ENCODE results near the gene GNG4. TPM values are rescaled to one million over a fixed set of nuclear protein-coding genes. Genes with fewer than 3 reads are reported as not detected.
"Not testable (repeated sequence)": the region's sequence is repeated elsewhere in the genome, so short reads cannot be mapped to it uniquely, and the experiment has no call there.

Gene GNG4
- total RNA-seq, 3 donors from 2014 or later, result 2.9 to 7.7 (median 4.6) TPM

DNA sequence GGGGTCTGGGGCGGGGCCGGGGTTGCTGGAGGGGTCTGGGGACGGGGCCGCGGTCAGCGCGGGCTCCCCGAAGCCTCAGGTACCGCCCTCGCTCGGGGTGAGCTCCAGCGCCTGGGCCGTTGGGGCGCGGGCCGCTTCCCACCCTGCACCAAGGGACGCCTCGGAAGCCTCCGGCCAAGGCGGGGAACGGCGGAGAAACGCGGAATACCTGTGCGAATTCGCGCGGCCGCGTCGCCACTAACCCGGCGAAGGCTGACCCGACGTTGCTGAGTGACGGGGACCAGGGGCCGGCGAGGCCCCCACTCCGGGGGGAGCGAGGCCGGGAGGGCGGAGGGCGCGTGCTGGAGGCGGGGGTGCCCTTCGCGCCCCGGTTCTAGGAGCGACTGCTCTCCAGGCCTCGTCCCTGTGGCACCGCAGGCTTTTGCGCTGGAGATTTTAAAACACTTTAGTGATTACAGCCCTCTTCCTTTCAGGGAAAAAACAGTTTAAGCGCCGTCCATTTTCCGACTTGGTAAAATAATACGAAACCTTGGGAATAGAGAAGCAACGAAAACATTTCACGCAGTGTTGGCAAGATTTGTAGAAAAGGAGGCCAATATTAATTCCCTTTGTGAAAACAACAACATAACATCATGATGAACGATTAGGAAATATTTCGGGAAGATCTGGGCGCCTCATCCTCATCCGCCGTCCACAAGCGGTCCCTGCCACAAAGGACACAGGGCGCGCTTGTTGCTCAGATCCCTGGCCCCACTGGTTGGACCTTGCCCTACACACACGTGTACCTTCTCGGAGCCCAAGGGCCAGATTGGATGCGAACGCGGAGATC is 971 bp upstream of the GNG4 start:
- Histone ChIP-seq H3K4me3 (no peak overlapping the region), H3K4me1 (ENCODE audit: low read depth) (peaks cover 15% of the 10 kb centered on the region), H3K36me3 (ENCODE audit: low read depth) (no peaks in the 10 kb centered on the region), H3K9me3 (no peaks in the 10 kb centered on the region)
- ATAC-seq, result peak; percentile 65
- TF ChIP-seq, protein P1, sequence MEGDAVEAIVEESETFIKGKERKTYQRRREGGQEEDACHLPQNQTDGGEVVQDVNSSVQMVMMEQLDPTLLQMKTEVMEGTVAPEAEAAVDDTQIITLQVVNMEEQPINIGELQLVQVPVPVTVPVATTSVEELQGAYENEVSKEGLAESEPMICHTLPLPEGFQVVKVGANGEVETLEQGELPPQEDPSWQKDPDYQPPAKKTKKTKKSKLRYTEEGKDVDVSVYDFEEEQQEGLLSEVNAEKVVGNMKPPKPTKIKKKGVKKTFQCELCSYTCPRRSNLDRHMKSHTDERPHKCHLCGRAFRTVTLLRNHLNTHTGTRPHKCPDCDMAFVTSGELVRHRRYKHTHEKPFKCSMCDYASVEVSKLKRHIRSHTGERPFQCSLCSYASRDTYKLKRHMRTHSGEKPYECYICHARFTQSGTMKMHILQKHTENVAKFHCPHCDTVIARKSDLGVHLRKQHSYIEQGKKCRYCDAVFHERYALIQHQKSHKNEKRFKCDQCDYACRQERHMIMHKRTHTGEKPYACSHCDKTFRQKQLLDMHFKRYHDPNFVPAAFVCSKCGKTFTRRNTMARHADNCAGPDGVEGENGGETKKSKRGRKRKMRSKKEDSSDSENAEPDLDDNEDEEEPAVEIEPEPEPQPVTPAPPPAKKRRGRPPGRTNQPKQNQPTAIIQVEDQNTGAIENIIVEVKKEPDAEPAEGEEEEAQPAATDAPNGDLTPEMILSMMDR (IDR thresholded peaks at IDR 0.05), result no peak
- DNase-seq, result peak in 2 of 3 donors; percentile 46 to 60
- intact Hi-C loops (cut with DNase I, micrococcal nuclease), result no loop called here

DNA sequence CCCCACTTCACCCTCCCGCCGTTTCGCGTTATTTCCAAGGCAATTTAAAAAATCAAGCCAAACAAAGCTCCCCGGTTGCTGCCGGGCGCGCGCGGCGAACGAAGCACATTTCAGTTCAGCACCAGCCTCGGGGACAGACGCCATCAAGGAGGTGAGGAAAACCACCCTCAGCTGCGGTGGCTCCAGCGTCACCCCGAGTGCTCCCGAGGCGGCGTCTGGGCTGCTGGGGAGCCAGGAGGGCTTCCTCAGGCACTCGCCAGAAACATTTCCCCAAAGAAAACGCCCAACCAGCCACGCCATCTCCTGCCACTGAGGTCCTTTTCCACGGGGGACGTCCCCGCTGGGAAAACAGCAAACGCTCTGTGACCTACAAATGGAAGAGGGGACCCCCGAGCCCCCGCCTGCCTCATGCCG is 623 bp downstream of the GNG4 start:
- Histone ChIP-seq H3K36me3 (ENCODE audit: low read depth) (no peaks in the 10 kb centered on the region), H3K4me3 (no peak overlapping the region), H3K9me3 (no peaks in the 10 kb centered on the region), H3K4me1 (ENCODE audit: low read depth) (peaks cover 15% of the 10 kb centered on the region)
- intact Hi-C loops (cut with DNase I, micrococcal nuclease), result no loop called here
- DNase-seq (peak; percentile 65 to 74 (median 72)), ATAC-seq (peak; percentile 82)
- TF ChIP-seq, protein P1 (IDR thresholded peaks at IDR 0.05), result no peak

DNA sequence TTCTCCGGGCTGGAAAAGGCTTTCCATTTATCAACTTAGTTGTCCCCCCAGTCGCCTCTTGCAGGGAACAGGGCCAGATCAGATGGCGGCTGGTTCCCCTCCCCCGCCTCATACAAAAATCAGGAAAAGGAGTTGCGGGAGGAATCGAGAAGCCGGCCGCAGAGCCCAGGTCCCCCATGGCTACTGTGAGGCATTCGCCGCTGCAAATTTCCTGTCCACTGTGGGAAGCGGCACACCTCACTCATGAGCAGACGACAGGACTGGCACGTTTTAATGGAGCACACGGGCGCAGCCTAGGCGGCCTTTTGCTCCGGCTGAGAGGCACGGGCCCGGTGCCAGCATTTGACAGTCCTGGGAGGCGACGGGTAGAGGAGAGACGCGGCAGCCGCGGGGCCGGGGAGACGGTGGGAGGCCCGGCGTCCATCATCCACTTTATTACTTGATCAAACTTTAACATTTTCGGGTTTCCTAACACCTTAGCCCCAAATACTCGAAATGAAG is 1.1 kb downstream of the GNG4 start:
- Histone ChIP-seq H3K36me3 (ENCODE audit: low read depth) (no peaks in the 10 kb centered on the region), H3K4me1 (ENCODE audit: low read depth) (peaks cover 15% of the 10 kb centered on the region), H3K9me3 (no peaks in the 10 kb centered on the region), H3K4me3 (no peak overlapping the region)
- TF ChIP-seq, protein P1 (IDR thresholded peaks at IDR 0.05), result no peak
- ATAC-seq (peak; percentile 72), DNase-seq (peak; percentile 49 to 76 (median 66))
- intact Hi-C loops (cut with DNase I, micrococcal nuclease), result no loop called here

DNA sequence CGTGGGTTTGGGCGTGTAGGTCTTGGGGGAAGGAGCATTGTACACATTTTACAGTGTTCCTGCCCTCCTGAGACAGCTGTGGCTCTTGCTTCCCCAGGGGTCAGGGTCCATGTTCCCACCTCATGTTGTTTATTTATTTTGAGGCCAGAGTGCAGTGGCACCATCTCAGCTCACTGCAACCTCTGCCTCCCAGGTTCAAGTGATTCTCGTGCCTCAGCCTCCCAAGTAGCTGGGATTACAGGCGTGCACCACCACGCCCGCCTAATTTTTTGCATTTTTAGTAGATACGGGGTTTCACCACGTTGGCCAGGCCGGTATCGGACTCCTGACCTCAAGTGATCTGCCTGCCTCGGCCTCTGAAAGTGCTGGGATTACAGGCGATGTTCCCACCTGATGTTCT is 2.0 kb downstream of the GNG4 start:
- H3K4me3 ChIP-seq; intact Hi-C loops (cut with DNase I, micrococcal nuclease); H3K36me3 ChIP-seq (ENCODE audit: low read depth); H3K9me3 ChIP-seq; DNase-seq: not testable (repeated sequence)
- peak; percentile 30 for ATAC-seq
- peaks cover 15% of the 10 kb centered on the region for H3K4me1 ChIP-seq (ENCODE audit: low read depth)

DNA sequence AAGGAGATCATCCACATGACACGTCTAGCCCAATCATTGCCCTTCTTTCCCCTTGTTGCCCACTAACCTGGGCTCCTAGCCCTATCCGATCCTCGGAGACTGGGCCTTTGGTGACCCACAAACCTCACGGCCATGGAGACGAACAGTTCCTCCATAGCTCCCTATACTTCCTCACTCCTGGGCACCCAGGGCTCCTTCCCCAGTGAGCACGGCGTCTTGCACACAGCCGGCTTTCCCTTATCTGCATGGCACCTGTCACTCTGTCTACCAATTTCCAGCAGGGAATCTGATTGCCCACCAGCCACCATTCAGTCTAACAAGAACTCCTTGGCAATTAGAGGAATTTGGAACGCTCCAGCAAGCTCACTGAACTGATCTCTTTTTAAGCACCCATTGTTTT is 3.1 kb downstream of the GNG4 start:
- TF ChIP-seq, protein P1 (IDR thresholded peaks at IDR 0.05), result no peak
- DNase-seq (no peak), ATAC-seq (no peak)
- no peaks in the 10 kb centered on the region for H3K36me3 ChIP-seq (ENCODE audit: low read depth)
- H3K4me3 ChIP-seq, result no peak overlapping the region
- no peaks in the 10 kb centered on the region for H3K9me3 ChIP-seq
- intact Hi-C loops (cut with DNase I, micrococcal nuclease), result no loop called here
- H3K4me1 ChIP-seq (ENCODE audit: low read depth), result peaks cover 15% of the 10 kb centered on the region

DNA sequence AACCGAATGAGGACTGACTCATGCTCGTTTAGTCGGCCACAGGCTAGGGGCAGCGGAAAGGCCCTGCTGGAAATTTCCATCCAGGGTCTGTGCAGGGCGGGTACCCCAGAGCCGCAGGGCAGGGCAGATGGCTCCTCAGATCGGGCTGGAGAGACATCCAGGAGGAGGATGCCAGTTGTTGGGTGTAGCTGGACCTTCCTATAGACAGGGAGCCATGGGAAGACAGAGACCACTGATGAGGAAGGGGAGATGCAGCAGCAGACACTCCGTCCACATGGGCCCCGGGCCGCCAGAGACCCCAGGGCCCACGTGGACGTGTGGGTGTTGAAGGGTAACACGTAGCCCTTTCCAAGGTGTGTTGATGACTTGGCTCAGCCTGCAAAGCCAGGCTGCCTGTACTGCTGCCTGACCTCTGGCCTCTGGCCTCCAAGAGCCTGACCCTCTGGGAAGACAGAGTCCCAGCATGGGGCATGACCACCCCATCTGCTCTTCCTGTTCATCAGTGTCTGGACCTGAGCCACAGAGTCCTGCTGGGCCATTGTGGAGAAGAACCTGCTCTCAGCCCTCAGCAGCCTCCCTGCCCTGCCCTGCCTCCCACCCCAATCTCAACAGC is 4.8 kb downstream of the GNG4 start:
- Histone ChIP-seq H3K4me3 (no peak overlapping the region), H3K9me3 (no peaks in the 10 kb centered on the region), H3K36me3 (ENCODE audit: low read depth) (no peaks in the 10 kb centered on the region), H3K4me1 (ENCODE audit: low read depth) (peaks cover 9% of the 10 kb centered on the region)
- DNase-seq (no peak), ATAC-seq (no peak)
- TF ChIP-seq, protein P1 (IDR thresholded peaks at IDR 0.05), result no peak
- intact Hi-C loops (cut with DNase I, micrococcal nuclease), result no loop called here
